HEK293 (cell line): ENCODE measurements around the gene WWOX.

ENCODE experiments used
- CTCF ChIA-PET: fragments of 350-600 bp; formaldehyde crosslinking; extraction: SDS; loops from one replicate; lab custom pipeline; 2021; ENCODE audit warnings: antibody characterized with exemption; lab: Yijun Ruan, JAX
- POLR2A ChIA-PET: fragments of 300-600 bp; formaldehyde crosslinking; extraction: SDS; loops from one replicate; lab custom pipeline; 2020; ENCODE audit warnings: antibody characterized with exemption, inconsistent platforms; lab: Yijun Ruan, JAX
- H3K27ac ChIP-seq: fragments of 200-500 bp; sonication (Bioruptor generic); 2 replicates; pipeline ENCODE4 v1.5.1; 2014; ENCODE audit warnings: low read depth, low read length, control low read depth, inconsistent platforms; ENCODE audit errors: extremely low read depth
- H3K36me3 ChIP-seq, 2 experiments: fragments of 200-500 bp in 1 of 2; sonication (Bioruptor generic) in 1 of 2; 1 replicate in 1 of 2; 2 replicates in 1 of 2; pipeline ENCODE4 v1.5.1; 2014 to 2017; ENCODE audit warnings: inconsistent platforms in 2 of 2, low read length in 2 of 2; ENCODE audit not compliant: control insufficient read depth in 2 of 2, insufficient read depth in 1 of 2
- H3K4me1 ChIP-seq: fragments of 200-500 bp; sonication (Bioruptor generic); 2 replicates; pipeline ENCODE4 v1.5.1; 2014; ENCODE audit warnings: mild to moderate bottlenecking, low read length, inconsistent platforms; ENCODE audit not compliant: control insufficient read depth, insufficient read depth
- H3K4me3 ChIP-seq: 2 replicates; pipeline ENCODE4 v1.5.1; 2011; ENCODE audit warnings: low read depth, mild to moderate bottlenecking, control low read depth, low read length, moderate library complexity
- H3K9me3 ChIP-seq: fragments of 200-500 bp; sonication (Bioruptor generic); 2 replicates; pipeline ENCODE4 v1.5.1; 2014; ENCODE audit warnings: low read depth, low read length, inconsistent platforms; ENCODE audit not compliant: control insufficient read depth, insufficient read depth
- BCL11B ChIP-seq: fragments of 450-650 bp; formaldehyde crosslinking; IDR thresholded peaks from 2 replicates; pipeline ENCODE4 v1.5.1; 2016; ENCODE audit warnings: low read depth, missing biosample characterization, missing genetic modification characterization
- HOXC10 ChIP-seq: sonication (generic); formaldehyde crosslinking; IDR thresholded peaks from 2 replicates; pipeline ENCODE4 v1.8.1; 2023; ENCODE audit warnings: mild to moderate bottlenecking, missing genetic modification reagents
- KLF8 ChIP-seq: fragments of 450-650 bp; formaldehyde crosslinking; IDR thresholded peaks from 2 replicates; pipeline ENCODE4 v1.5.1; 2016; ENCODE audit warnings: missing biosample characterization, missing genetic modification characterization
- RBAK ChIP-seq: fragments of 450-650 bp; formaldehyde crosslinking; IDR thresholded peaks from 2 replicates; pipeline ENCODE4 v1.5.1; 2016; ENCODE audit warnings: missing biosample characterization, missing genetic modification characterization
- SCRT2 ChIP-seq: fragments of 450-650 bp; formaldehyde crosslinking; IDR thresholded peaks from 2 replicates; pipeline ENCODE4 v1.5.1; 2016; ENCODE audit warnings: missing biosample characterization, missing genetic modification characterization
- ZBTB48 ChIP-seq: fragments of 450-650 bp; formaldehyde crosslinking; IDR thresholded peaks from 2 replicates; pipeline ENCODE4 v1.5.1; 2016; ENCODE audit warnings: missing biosample characterization, missing genetic modification characterization
- ZBTB7A ChIP-seq: fragments of 450-650 bp; formaldehyde crosslinking; IDR thresholded peaks from 2 replicates; pipeline ENCODE4 v1.5.1; 2016; ENCODE audit warnings: low read depth, missing biosample characterization, missing genetic modification characterization
- ZNF138 ChIP-seq: fragments of 450-650 bp; formaldehyde crosslinking; IDR thresholded peaks from 2 replicates; pipeline ENCODE4 v1.5.1; 2016; ENCODE audit warnings: missing biosample characterization, missing genetic modification characterization, borderline replicate concordance
- ZNF140 ChIP-seq: fragments of 450-650 bp; formaldehyde crosslinking; IDR thresholded peaks from 2 replicates; pipeline ENCODE4 v1.5.1; 2016; ENCODE audit warnings: missing biosample characterization, missing genetic modification characterization
- ZNF174 ChIP-seq: fragments of 450-650 bp; formaldehyde crosslinking; IDR thresholded peaks from 2 replicates; pipeline ENCODE4 v1.5.0; 2017; ENCODE audit warnings: missing biosample characterization, mild to moderate bottlenecking, missing genetic modification characterization
- ZNF211 ChIP-seq: fragments of 450-650 bp; formaldehyde crosslinking; IDR thresholded peaks from 2 replicates; pipeline ENCODE4 v1.5.1; 2016; ENCODE audit warnings: low read depth, missing biosample characterization, missing genetic modification characterization
- ZNF248 ChIP-seq: fragments of 450-650 bp; formaldehyde crosslinking; IDR thresholded peaks from 2 replicates; pipeline ENCODE4 v1.5.1; 2017; ENCODE audit warnings: missing biosample characterization, missing genetic modification characterization
- ZNF510 ChIP-seq: fragments of 450-650 bp; formaldehyde crosslinking; IDR thresholded peaks from 2 replicates; pipeline ENCODE4 v1.5.1; 2018; ENCODE audit warnings: mild to moderate bottlenecking, missing genetic modification characterization, missing biosample characterization; ENCODE audit not compliant: insufficient replicate concordance
- ZNF549 ChIP-seq: fragments of 450-650 bp; IDR thresholded peaks from 2 replicates; pipeline ENCODE4 v1.5.1; 2018; ENCODE audit warnings: missing biosample characterization, missing genetic modification characterization, mild to moderate bottlenecking, inconsistent platforms, moderate library complexity
- ZNF558 ChIP-seq: fragments of 450-650 bp; formaldehyde crosslinking; IDR thresholded peaks from 2 replicates; pipeline ENCODE4 v1.5.1; 2016; ENCODE audit warnings: missing biosample characterization, missing genetic modification characterization
- TF ChIP-seq, protein P1 (sequence below): fragments of 450-650 bp; formaldehyde crosslinking; IDR thresholded peaks from 2 replicates; pipeline ENCODE4 v1.5.1; 2017; ENCODE audit warnings: missing biosample characterization, missing genetic modification characterization
- TF ChIP-seq, protein P2 (sequence below): fragments of 450-650 bp; formaldehyde crosslinking; IDR thresholded peaks from 2 replicates; pipeline ENCODE4 v1.5.1; 2016; ENCODE audit warnings: missing biosample characterization, missing genetic modification characterization
- TF ChIP-seq, protein P3 (sequence below): fragments of 450-650 bp; formaldehyde crosslinking; IDR thresholded peaks from 2 replicates; pipeline ENCODE4 v1.5.1; 2016; ENCODE audit warnings: missing biosample characterization, missing genetic modification characterization

WWOX gene

DNA sequence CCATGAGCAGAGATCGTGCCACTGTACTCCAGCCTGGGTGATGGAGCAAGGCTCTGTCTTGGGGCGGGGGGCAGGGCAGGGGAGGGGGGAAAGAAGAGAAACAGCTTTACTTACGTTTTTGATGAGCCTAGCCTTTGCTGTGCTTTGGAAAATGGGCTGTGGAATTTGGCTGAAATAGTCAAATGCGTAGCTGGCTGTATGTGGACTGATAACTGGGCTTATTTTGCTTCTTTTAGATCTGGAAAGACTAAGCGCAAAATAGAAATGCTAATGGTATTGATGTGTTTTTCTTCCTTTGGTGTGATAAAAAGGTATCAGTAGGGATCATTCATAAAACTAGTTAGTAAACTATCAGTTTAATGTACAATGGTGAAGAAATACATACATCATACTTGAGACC is 346.4 kb downstream of the WWOX start:
- Histone ChIP-seq H3K27ac (no peak overlapping the region), H3K36me3 (no peaks in the 10 kb centered on the region), H3K4me1 (no peaks in the 10 kb centered on the region), H3K4me3 (no peak overlapping the region), H3K9me3 (no peaks in the 10 kb centered on the region)
- CTCF ChIA-PET: no interaction called here
- no peak for TF ChIP-seq ZNF510 (tag by site-specific recombination)
- TF ChIP-seq, protein P1, sequence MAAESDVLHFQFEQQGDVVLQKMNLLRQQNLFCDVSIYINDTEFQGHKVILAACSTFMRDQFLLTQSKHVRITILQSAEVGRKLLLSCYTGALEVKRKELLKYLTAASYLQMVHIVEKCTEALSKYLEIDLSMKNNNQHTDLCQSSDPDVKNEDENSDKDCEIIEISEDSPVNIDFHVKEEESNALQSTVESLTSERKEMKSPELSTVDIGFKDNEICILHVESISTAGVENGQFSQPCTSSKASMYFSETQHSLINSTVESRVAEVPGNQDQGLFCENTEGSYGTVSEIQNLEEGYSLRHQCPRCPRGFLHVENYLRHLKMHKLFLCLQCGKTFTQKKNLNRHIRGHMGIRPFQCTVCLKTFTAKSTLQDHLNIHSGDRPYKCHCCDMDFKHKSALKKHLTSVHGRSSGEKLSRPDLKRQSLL (tag by site-specific recombination): no peak
- POLR2A ChIA-PET: no interaction called here

DNA sequence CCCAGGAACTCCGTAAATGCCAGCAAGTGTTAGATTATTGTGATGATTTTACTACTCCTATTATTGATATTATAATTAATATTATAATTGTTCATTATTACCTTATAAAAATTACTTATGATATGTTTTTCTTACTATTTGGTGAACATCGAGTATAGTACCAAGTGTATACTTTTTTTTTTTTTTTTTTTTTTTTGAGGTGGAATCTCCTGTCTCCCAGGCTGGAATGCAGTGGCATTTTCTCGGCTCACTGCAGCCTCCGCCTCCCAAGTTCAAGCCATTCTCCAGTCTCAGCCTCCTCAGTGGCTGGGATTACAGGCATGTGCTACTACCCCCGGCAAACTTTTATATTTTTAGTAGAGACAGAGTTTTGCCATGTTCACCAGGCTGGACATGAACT is 347.0 kb downstream of the WWOX start:
- ChIA-PET POLR2A (no interaction called here), CTCF (interaction anchor here (5.2 kb wide), 1 partner anchor 9 kb away, joined by 37 read pairs; no protein-coding TSS in a partner anchor)
- Histone ChIP-seq H3K36me3 (no peaks in the 10 kb centered on the region), H3K9me3 (no peaks in the 10 kb centered on the region), H3K4me1 (no peaks in the 10 kb centered on the region), H3K27ac (no peak overlapping the region), H3K4me3 (no peak overlapping the region)
- no peak for TF ChIP-seq SCRT2 (tag by site-specific recombination)
- no peak for TF ChIP-seq ZBTB7A (tag by site-specific recombination)

DNA sequence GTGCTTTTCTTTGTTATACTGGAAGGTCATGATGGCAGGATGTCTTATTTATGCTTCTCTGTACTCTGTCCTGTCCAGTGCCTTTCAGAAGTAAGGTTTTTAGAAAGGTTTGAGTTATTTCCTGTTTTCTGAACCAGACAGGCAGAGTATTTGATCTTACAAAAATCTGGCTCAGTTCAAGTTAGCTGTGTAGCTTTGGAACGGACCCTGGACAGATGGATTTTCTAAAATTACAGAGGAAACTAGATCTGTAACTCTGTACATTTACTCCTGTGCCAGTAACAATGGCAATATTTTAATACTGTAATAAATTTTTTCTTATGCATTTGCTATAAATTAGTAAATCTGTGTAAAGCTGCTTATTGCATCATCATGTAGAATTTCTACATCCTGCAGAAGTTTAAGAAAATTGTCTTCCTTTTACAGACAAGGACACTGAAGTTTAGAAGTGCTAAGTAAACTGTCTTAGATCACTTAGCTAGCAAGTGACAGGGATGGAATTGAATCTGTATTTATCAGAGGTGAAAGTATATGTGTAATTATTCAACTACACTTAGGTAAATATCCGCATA is 347.6 kb downstream of the WWOX start:
- Histone ChIP-seq H3K4me3 (no peak overlapping the region), H3K36me3 (no peaks in the 10 kb centered on the region), H3K9me3 (no peaks in the 10 kb centered on the region), H3K27ac (no peak overlapping the region), H3K4me1 (no peaks in the 10 kb centered on the region)
- ChIA-PET POLR2A (no interaction called here), CTCF (interaction anchor here (5.2 kb wide), 1 partner anchor 10 kb away, joined by 37 read pairs; no protein-coding TSS in a partner anchor)
- TF ChIP-seq HOXC10 (no peak), ZBTB48 (tag by site-specific recombination) (no peak), ZNF248 (tag by site-specific recombination) (no peak), ZNF138 (tag by site-specific recombination) (no peak), ZNF211 (tag by site-specific recombination) (no peak), RBAK (tag by site-specific recombination) (no peak), KLF8 (tag by site-specific recombination) (no peak), ZNF140 (tag by site-specific recombination) (no peak), ZNF549 (tag by site-specific recombination) (no peak)
- TF ChIP-seq, protein P2, sequence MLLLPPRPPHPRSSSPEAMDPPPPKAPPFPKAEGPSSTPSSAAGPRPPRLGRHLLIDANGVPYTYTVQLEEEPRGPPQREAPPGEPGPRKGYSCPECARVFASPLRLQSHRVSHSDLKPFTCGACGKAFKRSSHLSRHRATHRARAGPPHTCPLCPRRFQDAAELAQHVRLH (tag by site-specific recombination): no peak
- TF ChIP-seq, protein P3, sequence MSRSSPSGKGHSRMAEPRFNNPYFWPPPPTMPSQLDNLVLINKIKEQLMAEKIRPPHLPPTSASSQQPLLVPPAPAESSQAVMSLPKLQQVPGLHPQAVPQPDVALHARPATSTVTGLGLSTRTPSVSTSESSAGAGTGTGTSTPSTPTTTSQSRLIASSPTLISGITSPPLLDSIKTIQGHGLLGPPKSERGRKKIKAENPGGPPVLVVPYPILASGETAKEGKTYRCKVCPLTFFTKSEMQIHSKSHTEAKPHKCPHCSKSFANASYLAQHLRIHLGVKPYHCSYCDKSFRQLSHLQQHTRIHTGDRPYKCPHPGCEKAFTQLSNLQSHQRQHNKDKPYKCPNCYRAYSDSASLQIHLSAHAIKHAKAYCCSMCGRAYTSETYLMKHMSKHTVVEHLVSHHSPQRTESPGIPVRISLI (tag by site-specific recombination): no peak

DNA sequence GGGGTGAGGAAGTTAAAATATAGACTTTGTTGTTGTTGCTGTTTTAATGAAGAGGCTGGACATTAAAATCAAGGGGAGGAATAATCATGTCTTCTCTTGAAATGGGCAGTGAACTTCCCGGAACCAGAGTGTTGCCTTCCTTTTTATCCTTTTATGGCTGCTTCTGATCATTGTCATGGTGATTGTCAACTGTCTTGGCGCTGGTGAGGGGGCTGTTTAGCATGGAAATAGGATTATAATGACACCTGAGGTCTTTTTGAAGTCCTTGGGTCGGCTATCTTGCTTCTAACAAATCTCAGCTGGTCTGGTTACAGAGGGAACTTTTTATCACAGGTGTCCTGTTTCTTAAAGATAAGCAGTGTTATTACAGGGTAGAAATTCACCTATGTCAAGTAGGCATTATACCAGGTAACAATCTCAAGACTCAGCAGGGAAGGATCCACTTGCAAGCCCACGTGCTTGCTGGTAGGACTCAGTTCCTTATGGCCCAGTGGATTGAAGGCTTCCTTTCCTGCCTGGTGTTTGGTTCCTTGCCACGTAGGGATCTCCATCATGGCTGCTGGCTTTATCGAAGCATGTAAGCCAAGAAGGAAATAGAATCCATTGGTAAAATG is 349.3 kb downstream of the WWOX start:
- Histone ChIP-seq H3K4me3 (no peak overlapping the region), H3K4me1 (no peaks in the 10 kb centered on the region), H3K27ac (no peak overlapping the region), H3K9me3 (no peaks in the 10 kb centered on the region), H3K36me3 (no peaks in the 10 kb centered on the region)
- TF ChIP-seq ZNF174: no peak
- TF ChIP-seq ZNF558 (tag by site-specific recombination): no peak
- no peak for TF ChIP-seq BCL11B (tag by site-specific recombination)
- TF ChIP-seq, protein P3 (tag by site-specific recombination): no peak
- no peak for TF ChIP-seq ZNF211 (tag by site-specific recombination)
- POLR2A ChIA-PET: no interaction called here
- CTCF ChIA-PET: interaction anchor here (5.2 kb wide), 1 partner anchor 12 kb away, joined by 37 read pairs; no protein-coding TSS in a partner anchor
